GM21528 (cell line): ENCODE measurements around the gene PDE10A.
"Not testable (repeated sequence)": the region's sequence is repeated elsewhere in the genome, so short reads cannot be mapped to it uniquely, and the experiment has no call there.

ENCODE experiments used
- ATAC-seq: cut with Tn5 transposase; IDR thresholded peaks from one replicate; pipeline ENCODE4 v1.9.1; 2021; ENCODE audit warnings: mild to moderate bottlenecking, moderate library complexity; ENCODE audit not compliant: unreplicated experiment, low FRiP score

PDE10A gene

GRCh38 chr6:165597821-165598220 lies 65.2 kb downstream of the PDE10A start:
- ATAC-seq: no peak

GRCh38 chr6:165594584-165595333 lies 68.3 kb downstream of the PDE10A start:
- no peak for ATAC-seq

GRCh38 chr6:165592947-165593346 lies 70.1 kb downstream of the PDE10A start:
- ATAC-seq: not testable (repeated sequence)

GRCh38 chr6:165588515-165588914 lies 74.5 kb downstream of the PDE10A start:
- ATAC-seq: no peak

- no peak for ATAC-seq
Observed at GRCh38 chr6:165587206-165587605, 75.8 kb downstream of the PDE10A start.

- ATAC-seq: no peak
Observed at GRCh38 chr6:165586706-165587105, 76.3 kb downstream of the PDE10A start.

GRCh38 chr6:165585060-165585459 lies 78.0 kb downstream of the PDE10A start:
- no peak for ATAC-seq

- no peak for ATAC-seq
Observed at GRCh38 chr6:165584541-165584940, 78.5 kb downstream of the PDE10A start.

- no peak for ATAC-seq
Observed at GRCh38 chr6:165581678-165582077, 81.4 kb downstream of the PDE10A start.

- ATAC-seq: no peak
Observed at GRCh38 chr6:165580136-165580535, 82.9 kb downstream of the PDE10A start.

GRCh38 chr6:165579151-165579550 lies 83.9 kb downstream of the PDE10A start:
- no peak for ATAC-seq

GRCh38 chr6:165577556-165577955 lies 85.5 kb downstream of the PDE10A start:
- no peak for ATAC-seq

- ATAC-seq: no peak
Observed at GRCh38 chr6:165575158-165575549, 87.9 kb downstream of the PDE10A start.

- ATAC-seq: no peak
Observed at GRCh38 chr6:165574220-165575157, 88.6 kb downstream of the PDE10A start.

GRCh38 chr6:165573671-165574070 lies 89.4 kb downstream of the PDE10A start:
- ATAC-seq: no peak

- peak; percentile 81 for ATAC-seq
Observed at GRCh38 chr6:165571721-165572132, 91.3 kb downstream of the PDE10A start.

- ATAC-seq: no peak
Observed at GRCh38 chr6:165571068-165571682, 91.9 kb downstream of the PDE10A start.

GRCh38 chr6:165568326-165568725 lies 94.7 kb downstream of the PDE10A start:
- ATAC-seq: no peak

- ATAC-seq: no peak
Observed at GRCh38 chr6:165566088-165566828, 96.8 kb downstream of the PDE10A start.

GRCh38 chr6:165562421-165563090 lies 100.5 kb downstream of the PDE10A start:
- ATAC-seq: no peak
